ENCODE measurements around the gene OGFOD1. TPM values are rescaled to one million over a fixed set of nuclear protein-coding genes. Genes with fewer than 3 reads are reported as not detected.
A peak's percentile ranks its signal among the peaks of the same experiment; 100 is the strongest.

Gene OGFOD1
- 10 to 100 TPM; 22.8 to 34.7 (median 30.5) TPM for total RNA-seq
- polyA plus RNA-seq, result 10 to 100 TPM in 2 of 3 donors, 1 to 10 TPM in 1; 6.9 to 11.6 (median 10.3) TPM
- long read RNA-seq, donor 1, full-length matches to known transcripts, result 6 of 30 reads
- long read RNA-seq, donor 1, partial matches to known transcripts, result 24 of 30 reads
- long read RNA-seq, donor 1, other reads (novel, unspliced or antisense), result 0 of 30 reads
- long read RNA-seq, donor 2, full-length matches to known transcripts, result 2 of 8 reads
- long read RNA-seq, donor 2, partial matches to known transcripts, result 6 of 8 reads
- long read RNA-seq, donor 2, other reads (novel, unspliced or antisense), result 0 of 8 reads

- peaks cover 20 to 62% (median 49%) of the 10 kb centered on the region in 6 donors for H3K4me1 ChIP-seq
- no peaks in the 10 kb centered on the region for H3K9me3 ChIP-seq
- intact Hi-C loops (cut with DNase I; ENCODE audit: low total_unique reads), result no loop called here
- WGBS, 5 donors, result 0% methylated on average over 45 to 56 of the region's 56 CpGs
- H3K4me3 ChIP-seq, result peak within 1 kb of the TSS; percentile 84 to 98 (median 90)
- peak; percentile 86 to 93 (median 90) for TF ChIP-seq POLR2AphosphoS5 (IDR thresholded peaks at IDR 0.05)
- peak in 7 of 11 experiments; percentile 10 to 58 (median 37) for TF ChIP-seq CTCF (IDR thresholded peaks at IDR 0.05 in 8 of 11, conservative IDR thresholded peaks at IDR 0.05 in 3 of 11)
- TF ChIP-seq POLR2A (IDR thresholded peaks at IDR 0.05), result peak in 1 of 3 donors; percentile 37
- H3K36me3 ChIP-seq, result peaks cover 0 to 47% (median 39%) of the 10 kb centered on the region in 6 donors
- peak within 1 kb of the TSS; percentile 75 to 91 (median 86) for H3K27ac ChIP-seq
- no peaks in the 10 kb centered on the region for H3K27me3 ChIP-seq (replicated peaks in 1 of 7)
- DNase-seq, result peak; percentile 97
Measured at GRCh38 chr16:56450986-56451752, at the start of gene OGFOD1, which contains the start of gene NUDT21. Gene OGFOD1 (plus strand): TSS chr16:56451554. CDS start chr16:56451613, 59 bp downstream. Gene NUDT21 (minus strand): TSS chr16:56451332. CDS start chr16:56451202, 130 bp downstream.

GRCh38 chr16:56405977-56406672 is 45.2 kb upstream of the OGFOD1 start:
- Histone ChIP-seq H3K27ac (no peak overlapping the region), H3K36me3 (peaks cover 17 to 96% (median 71%) of the 10 kb centered on the region in 6 donors), H3K9me3 (no peaks in the 10 kb centered on the region), H3K4me1 (peaks cover 0 to 4% (median 0%) of the 10 kb centered on the region in 6 donors), H3K4me3 (no peak overlapping the region), H3K27me3 (replicated peaks in 1 of 7) (no peaks in the 10 kb centered on the region)
- no peak for DNase-seq
- intact Hi-C loops (cut with DNase I; ENCODE audit: low total_unique reads), result no loop called here
- no peak for TF ChIP-seq POLR2A (IDR thresholded peaks at IDR 0.05)
- no peak for TF ChIP-seq POLR2AphosphoS5 (IDR thresholded peaks at IDR 0.05)
- TF ChIP-seq CTCF (IDR thresholded peaks at IDR 0.05 in 8 of 11, conservative IDR thresholded peaks at IDR 0.05 in 3 of 11), result no peak
- 57 to 89% (median 71%) methylated on average over 4 of the region's 4 CpGs for WGBS, 5 donors

GRCh38 chr16:56408379-56409098 is 42.8 kb upstream of the OGFOD1 start:
- no peak for DNase-seq
- Histone ChIP-seq H3K9me3 (no peaks in the 10 kb centered on the region), H3K4me1 (peaks cover 0 to 4% (median 0%) of the 10 kb centered on the region in 6 donors), H3K4me3 (no peak overlapping the region), H3K27ac (no peak overlapping the region), H3K27me3 (replicated peaks in 1 of 7) (no peaks in the 10 kb centered on the region), H3K36me3 (peaks cover 7 to 96% (median 61%) of the 10 kb centered on the region in 6 donors)
- intact Hi-C loops (cut with DNase I; ENCODE audit: low total_unique reads), result no loop called here
- 76 to 94% (median 83%) methylated on average over 7 of the region's 7 CpGs for WGBS, 5 donors
- TF ChIP-seq POLR2AphosphoS5 (IDR thresholded peaks at IDR 0.05) (no peak), CTCF (IDR thresholded peaks at IDR 0.05 in 8 of 11, conservative IDR thresholded peaks at IDR 0.05 in 3 of 11) (no peak), POLR2A (IDR thresholded peaks at IDR 0.05) (no peak)

Measured in spleen (tissue), 13 donors.